SJCRH30 (cell line): ENCODE results near the gene DNAJB5. TPM values are rescaled to one million over a fixed set of nuclear protein-coding genes. Genes with fewer than 3 reads are reported as not detected.
A peak's percentile ranks its signal among the peaks of the same experiment; 100 is the strongest.
"Not testable (repeated sequence)": the region's sequence is repeated elsewhere in the genome, so short reads cannot be mapped to it uniquely, and the experiment has no call there.

Experiments used
- DNase-seq, 2 experiments: peaks; one replicate each; pipeline ENCODE4 v3.0.0-alpha.2; 2015 to 2020
- H3K27ac ChIP-seq: fragments of 250-450 bp; sonication (Bioruptor Pico); 2 replicates; pipeline ENCODE4 v1.5.1; 2020; ENCODE audit warnings: mild to moderate bottlenecking, moderate library complexity
- H3K27me3 ChIP-seq: fragments of 250-450 bp; sonication (Bioruptor Pico); 2 replicates; pipeline ENCODE4 v1.5.1; 2020; ENCODE audit warnings: mild to moderate bottlenecking, moderate library complexity
- H3K36me3 ChIP-seq: fragments of 250-450 bp; sonication (Bioruptor Pico); 2 replicates; pipeline ENCODE4 v1.5.1; 2020; ENCODE audit warnings: mild to moderate bottlenecking, moderate library complexity
- H3K4me1 ChIP-seq: fragments of 250-450 bp; sonication (Bioruptor Pico); 2 replicates; pipeline ENCODE4 v1.5.1; 2020; ENCODE audit warnings: mild to moderate bottlenecking, moderate library complexity
- H3K4me3 ChIP-seq: fragments of 250-450 bp; sonication (Bioruptor Pico); 2 replicates; pipeline ENCODE4 v1.5.1; 2020; ENCODE audit warnings: mild to moderate bottlenecking, moderate library complexity
- H3K9me3 ChIP-seq: fragments of 250-450 bp; sonication (Bioruptor Pico); replicated peaks from 2 replicates; pipeline ENCODE4 v1.5.1; 2020; ENCODE audit warnings: mild to moderate bottlenecking, moderate library complexity
- total RNA-seq: library from RNA; depleted of rRNA; stranded (reverse); fragments of >200 nt; shearing (Covaris generic); gene quantifications from 2 replicates; pipeline ENCODE4 v1.2.3, GENCODE V29; 2014

DNAJB5 gene
- total RNA-seq, 1 experiment from 2014 or later: 18.2 TPM

DNA sequence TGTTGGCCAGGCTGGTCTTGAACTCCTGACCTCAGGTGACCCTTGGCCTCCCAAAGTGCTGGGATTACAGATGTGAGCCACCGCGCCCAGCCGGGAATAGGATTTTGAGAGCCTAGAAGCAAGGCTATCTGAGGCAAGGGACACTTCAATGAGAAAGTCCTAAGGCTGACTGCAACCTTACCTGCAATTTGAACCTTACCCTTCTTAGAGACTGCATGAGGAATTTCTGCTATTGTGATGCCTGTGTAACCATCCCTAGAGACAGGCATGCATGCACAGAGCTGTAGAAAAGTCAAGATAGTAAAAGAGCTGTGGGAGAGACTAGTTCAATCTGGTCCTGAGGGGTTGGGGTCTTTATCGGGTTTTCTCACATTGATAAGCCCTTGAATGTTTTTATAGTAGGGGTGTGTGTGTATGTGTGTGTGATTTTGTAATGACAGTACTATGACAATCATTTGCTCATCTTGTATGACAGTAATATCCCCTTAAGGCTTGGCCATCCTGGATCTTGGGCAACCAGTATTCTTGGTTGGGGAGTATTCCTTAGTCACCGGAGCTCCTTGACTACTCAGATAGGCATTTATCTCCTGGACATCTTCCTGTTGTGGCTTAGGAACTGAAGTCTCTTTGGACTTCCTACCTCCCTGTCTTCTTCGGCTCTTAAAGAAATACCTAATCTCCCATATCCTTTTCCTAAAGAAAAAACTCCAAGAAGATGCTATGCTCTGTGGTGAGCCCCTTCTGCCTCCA lies 11.2 kb downstream of the DNAJB5 start:
- Histone ChIP-seq H3K27me3 (no peaks in the 10 kb centered on the region), H3K9me3 (no peaks in the 10 kb centered on the region), H3K4me3 (no peak overlapping the region), H3K27ac (no peak overlapping the region), H3K36me3 (peaks cover 6% of the 10 kb centered on the region; the same call in 1 of the 2 replicates), H3K4me1 (no peaks in the 10 kb centered on the region)
- DNase-seq: no peak

- H3K36me3 ChIP-seq: peaks cover 1% of the 10 kb centered on the region; the same call in 1 of the 2 replicates
- DNase-seq: no peak
- no peak overlapping the region for H3K27ac ChIP-seq
- no peaks in the 10 kb centered on the region for H3K9me3 ChIP-seq
- H3K27me3 ChIP-seq: no peaks in the 10 kb centered on the region
- no peak overlapping the region for H3K4me3 ChIP-seq
- H3K4me1 ChIP-seq: no peaks in the 10 kb centered on the region
Measured at GRCh38 chr9:35001285-35001677, 11.7 kb downstream of the DNAJB5 start.

- no peaks in the 10 kb centered on the region for H3K27me3 ChIP-seq
Measured at GRCh38 chr9:35001803-35002502, 12.4 kb downstream of the DNAJB5 start.

DNA sequence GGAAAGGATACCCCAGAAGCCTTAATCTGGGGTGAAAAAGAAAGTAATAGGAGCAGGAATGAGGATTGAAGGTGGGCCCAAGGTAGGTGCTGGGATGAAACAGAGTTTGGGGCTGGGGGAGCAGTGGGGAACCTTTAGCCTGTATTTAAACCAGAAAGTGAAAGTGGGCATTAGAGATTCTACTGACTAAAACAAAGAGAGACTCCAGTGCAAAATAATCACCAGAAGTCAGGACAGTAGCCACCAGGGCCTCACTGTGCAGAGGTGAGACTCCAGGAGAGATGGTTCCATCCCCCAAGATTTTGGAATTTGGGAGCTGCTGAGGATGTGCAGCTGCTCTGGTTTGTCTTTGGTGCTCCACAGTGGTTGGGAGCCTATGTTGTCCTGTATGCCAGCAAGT lies 13.1 kb downstream of the DNAJB5 start:
- Histone ChIP-seq H3K4me1 (no peaks in the 10 kb centered on the region), H3K9me3 (no peaks in the 10 kb centered on the region), H3K4me3 (no peak overlapping the region), H3K27me3 (no peaks in the 10 kb centered on the region), H3K27ac (no peak overlapping the region), H3K36me3 (no peaks in the 10 kb centered on the region)
- no peak for DNase-seq

More at GRCh38 chr9:35001803-35002502, 12.4 kb downstream of the DNAJB5 start:
- Histone ChIP-seq H3K4me3 (no peak overlapping the region), H3K27ac (no peak overlapping the region), H3K36me3 (no peaks in the 10 kb centered on the region; the same call in 1 of the 2 replicates), H3K4me1 (no peaks in the 10 kb centered on the region), H3K9me3 (no peaks in the 10 kb centered on the region)
- no peak for DNase-seq

DNA sequence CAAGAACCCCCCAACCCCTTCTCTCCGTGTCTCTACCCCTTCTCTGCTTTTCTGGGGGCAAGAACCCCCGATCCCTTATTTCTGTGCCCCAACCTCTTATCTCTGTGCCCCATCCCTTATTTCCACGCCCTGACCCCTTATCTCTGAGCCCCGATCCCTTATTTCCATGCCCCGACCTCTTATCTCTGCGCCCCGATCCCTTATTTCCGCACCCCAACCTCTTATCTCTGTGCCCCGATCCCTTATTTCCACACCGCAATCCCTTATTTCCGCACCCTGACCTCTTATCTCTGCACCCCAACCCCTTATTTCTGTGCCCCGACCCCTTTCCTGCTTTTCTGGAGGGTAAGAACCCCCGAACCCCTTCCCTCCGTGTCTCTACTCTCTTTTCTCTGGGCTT lies 14.8 kb downstream of the DNAJB5 start:
- H3K27ac ChIP-seq, H3K4me3 ChIP-seq, H3K9me3 ChIP-seq, H3K27me3 ChIP-seq, DNase-seq, H3K4me1 ChIP-seq, H3K36me3 ChIP-seq: not testable (repeated sequence)

- no peak for DNase-seq
- no peaks in the 10 kb centered on the region for H3K36me3 ChIP-seq
- no peaks in the 10 kb centered on the region for H3K4me1 ChIP-seq
- no peak overlapping the region for H3K27ac ChIP-seq
- no peaks in the 10 kb centered on the region for H3K27me3 ChIP-seq
- H3K4me3 ChIP-seq: no peak overlapping the region
- peaks cover 12% of the 10 kb centered on the region; the same call in 1 of the 2 replicates for H3K9me3 ChIP-seq
Measured at GRCh38 chr9:35010351-35010958, 20.9 kb downstream of the DNAJB5 start.

DNA sequence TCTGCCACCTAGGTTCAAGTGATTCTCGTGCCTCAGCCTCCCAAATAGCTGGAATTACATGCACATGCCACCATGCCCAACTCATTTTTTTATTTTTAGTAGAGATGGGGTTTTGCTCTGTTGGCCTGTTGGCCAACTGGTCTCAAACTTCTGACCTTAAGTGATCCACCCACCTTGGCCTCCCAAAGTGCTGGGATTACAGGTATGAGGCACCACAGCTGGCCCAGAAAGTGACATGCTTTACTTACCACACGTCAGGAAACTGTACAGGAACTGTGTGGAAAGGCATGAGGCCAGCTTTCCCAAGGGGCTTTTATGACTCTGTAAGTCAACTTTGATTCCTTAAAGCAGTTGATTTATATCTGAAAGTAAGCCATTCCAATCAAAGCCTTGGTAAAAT lies 25.0 kb downstream of the DNAJB5 start:
- Histone ChIP-seq H3K27ac (no peak overlapping the region), H3K9me3 (peaks cover 20% of the 10 kb centered on the region), H3K36me3 (no peaks in the 10 kb centered on the region), H3K27me3 (no peaks in the 10 kb centered on the region), H3K4me3 (no peak overlapping the region), H3K4me1 (no peaks in the 10 kb centered on the region)
- no peak for DNase-seq

DNA sequence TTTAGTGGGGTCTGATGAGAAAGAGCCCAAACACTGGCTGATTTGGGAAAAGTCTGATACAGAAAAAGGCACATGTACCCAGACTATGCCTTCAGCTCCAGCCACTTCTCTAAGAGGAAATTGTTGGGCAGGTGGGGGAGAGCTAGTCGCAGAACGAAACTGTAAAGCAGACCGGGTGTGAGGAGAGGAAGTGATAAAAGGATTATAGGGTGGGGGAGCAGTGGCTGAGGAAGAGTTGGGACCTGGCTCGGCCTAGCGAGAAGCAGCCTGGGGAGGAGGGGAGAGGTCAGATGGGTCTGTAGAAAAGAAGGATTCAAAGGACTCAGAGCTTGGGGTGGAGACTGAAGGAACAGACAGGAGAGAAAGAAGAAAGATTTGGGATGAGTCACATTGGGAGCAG lies 33.9 kb downstream of the DNAJB5 start:
- DNase-seq, H3K27me3 ChIP-seq, H3K36me3 ChIP-seq, H3K4me3 ChIP-seq, H3K27ac ChIP-seq, H3K9me3 ChIP-seq: not testable (repeated sequence)
- H3K4me1 ChIP-seq: peaks cover 26% of the 10 kb centered on the region

GRCh38 chr9:35026671-35027070 lies 37.1 kb downstream of the DNAJB5 start:
- Histone ChIP-seq H3K27ac (no peak overlapping the region), H3K27me3 (no peaks in the 10 kb centered on the region), H3K9me3 (no peaks in the 10 kb centered on the region), H3K4me3 (no peak overlapping the region), H3K4me1 (peaks cover 28% of the 10 kb centered on the region), H3K36me3 (no peaks in the 10 kb centered on the region)
- DNase-seq: no peak

DNA sequence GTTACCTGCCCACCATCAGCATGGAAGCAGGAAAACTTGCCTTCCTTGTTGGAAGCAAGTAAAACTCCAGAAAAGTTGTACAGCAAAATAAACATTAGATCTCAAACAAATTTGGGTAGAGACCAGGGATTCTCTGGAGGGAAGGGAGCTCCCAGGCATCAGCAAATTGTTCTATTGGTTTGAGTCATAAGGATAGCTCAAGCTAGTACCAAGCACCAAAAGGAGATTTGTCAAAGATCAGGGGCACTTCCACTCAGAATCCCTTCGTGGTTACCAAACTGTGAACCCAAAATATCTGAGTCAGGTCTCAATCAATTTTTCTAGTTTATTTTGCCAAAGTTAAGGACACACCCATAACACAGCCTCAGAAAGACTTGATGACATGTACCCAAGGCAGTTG lies 37.8 kb downstream of the DNAJB5 start:
- Histone ChIP-seq H3K36me3 (no peaks in the 10 kb centered on the region), H3K27me3 (no peaks in the 10 kb centered on the region), H3K4me3 (no peak overlapping the region), H3K4me1 (peaks cover 28% of the 10 kb centered on the region), H3K9me3 (no peaks in the 10 kb centered on the region), H3K27ac (peak overlapping the region; percentile 51)
- DNase-seq: peak in 1 of 2 experiments; percentile 16

DNA sequence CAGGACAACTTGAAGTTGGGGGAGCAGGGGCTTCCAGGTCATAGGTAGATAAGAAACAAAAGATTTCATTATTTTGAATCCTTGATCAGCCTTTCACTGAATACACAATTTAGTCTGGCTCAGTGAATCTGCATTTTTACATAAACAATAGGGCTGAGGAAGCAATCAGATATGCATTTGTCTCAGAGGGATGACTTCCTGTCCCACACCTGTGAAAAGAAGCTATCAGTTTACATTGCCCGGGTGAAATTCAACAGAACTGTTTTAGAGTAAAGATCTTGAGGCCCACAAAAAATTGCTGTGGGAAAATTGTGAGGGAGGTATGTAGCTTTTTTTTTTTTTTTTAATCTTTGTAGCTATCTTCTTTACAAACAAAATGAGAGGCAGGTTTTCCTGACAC lies 38.3 kb downstream of the DNAJB5 start:
- peak overlapping the region; percentile 51 for H3K27ac ChIP-seq
- H3K27me3 ChIP-seq: no peaks in the 10 kb centered on the region
- H3K9me3 ChIP-seq: no peaks in the 10 kb centered on the region
- peak; percentile 14 to 61 for DNase-seq
- H3K4me1 ChIP-seq: peaks cover 28% of the 10 kb centered on the region
- H3K4me3 ChIP-seq: no peak overlapping the region
- no peaks in the 10 kb centered on the region for H3K36me3 ChIP-seq

GRCh38 chr9:35028341-35028740 lies 38.8 kb downstream of the DNAJB5 start:
- Histone ChIP-seq H3K27ac (no peak overlapping the region), H3K36me3 (no peaks in the 10 kb centered on the region)
- DNase-seq: no peak

DNA sequence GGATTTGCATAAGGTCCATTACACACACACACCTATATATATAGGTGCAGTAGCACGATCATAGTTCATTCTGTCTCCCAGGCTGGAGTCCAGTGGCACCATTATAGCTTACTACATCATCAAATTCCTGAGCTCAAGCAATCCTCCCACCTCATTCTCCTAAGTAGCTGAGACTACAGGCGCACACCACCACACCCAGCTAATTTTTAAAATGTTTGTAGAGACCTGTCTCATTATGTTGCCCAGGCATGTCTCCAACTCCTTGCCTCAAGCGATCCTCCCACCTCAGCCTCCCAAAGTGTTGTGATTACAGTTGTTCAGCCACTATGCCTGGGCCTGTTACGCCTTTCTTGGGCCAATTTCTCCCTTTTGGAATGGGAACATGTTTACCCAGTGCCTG lies 39.7 kb downstream of the DNAJB5 start:
- no peaks in the 10 kb centered on the region for H3K36me3 ChIP-seq
- H3K4me1 ChIP-seq: peaks cover 28% of the 10 kb centered on the region

More at GRCh38 chr9:35028341-35028740, 38.8 kb downstream of the DNAJB5 start:
- no peaks in the 10 kb centered on the region for H3K27me3 ChIP-seq
- no peaks in the 10 kb centered on the region for H3K9me3 ChIP-seq
- no peak overlapping the region for H3K4me3 ChIP-seq
- H3K4me1 ChIP-seq: peaks cover 28% of the 10 kb centered on the region

DNA sequence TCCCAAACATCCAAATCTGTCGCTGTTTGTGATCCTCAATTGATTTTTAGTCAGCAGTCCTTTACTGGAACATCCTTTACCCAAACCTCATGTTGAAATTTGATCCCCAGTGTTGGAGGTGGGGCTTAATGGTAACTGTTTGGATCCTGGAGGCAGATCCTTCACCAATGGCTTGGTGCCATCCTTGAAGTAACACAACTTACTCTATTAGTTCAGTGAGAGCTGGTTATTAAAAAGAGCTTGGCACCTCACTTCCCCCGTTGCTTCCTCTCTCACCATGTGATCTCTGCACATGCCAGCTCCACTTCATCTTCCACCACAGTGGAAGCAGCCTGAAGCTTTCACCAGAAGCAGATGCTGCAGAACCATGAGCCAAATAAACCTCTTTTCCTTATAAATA lies 40.3 kb downstream of the DNAJB5 start:
- no peaks in the 10 kb centered on the region for H3K36me3 ChIP-seq
- DNase-seq: no peak
- H3K4me3 ChIP-seq: no peak overlapping the region
- no peak overlapping the region for H3K27ac ChIP-seq
- H3K27me3 ChIP-seq: no peaks in the 10 kb centered on the region
- no peaks in the 10 kb centered on the region for H3K9me3 ChIP-seq
- H3K4me1 ChIP-seq: peaks cover 28% of the 10 kb centered on the region

More for the DNA sequence above, 39.7 kb downstream of the DNAJB5 start:
- H3K27me3 ChIP-seq: no peaks in the 10 kb centered on the region
- H3K4me3 ChIP-seq: no peak overlapping the region
- H3K27ac ChIP-seq: no peak overlapping the region
- DNase-seq: no peak
- no peaks in the 10 kb centered on the region for H3K9me3 ChIP-seq

GRCh38 chr9:35033101-35033500 lies 43.6 kb downstream of the DNAJB5 start:
- Histone ChIP-seq H3K27me3 (no peaks in the 10 kb centered on the region), H3K4me3 (no peak overlapping the region), H3K27ac (no peak overlapping the region), H3K36me3 (no peaks in the 10 kb centered on the region), H3K9me3 (no peaks in the 10 kb centered on the region), H3K4me1 (peaks cover 6% of the 10 kb centered on the region; the same call in 1 of the 2 replicates)
- DNase-seq: no peak
